H1 (cell line): ENCODE data around the gene PRR5L. TPM values are rescaled to one million over a fixed set of nuclear protein-coding genes. Genes with fewer than 3 reads are reported as not detected.

Source experiments
- CTCF ChIA-PET: fragments of 300-600 bp; sonication (Branson Sonifier 250); formaldehyde crosslinking; loops from one replicate; lab custom pipeline; 2021; ENCODE audit not compliant: partially characterized antibody; lab: Charles Lee
- POLR2A ChIA-PET: fragments of 300-600 bp; sonication (Branson Sonifier 250); formaldehyde crosslinking; loops from one replicate; lab custom pipeline; 2021; ENCODE audit warnings: inconsistent platforms; ENCODE audit not compliant: partially characterized antibody; lab: Charles Lee
- DNase-seq, 2 experiments: peaks; one replicate each; pipeline versions ENCODE4 v3.0.0 to v3.0.0-alpha.2; 2010 to 2022; ENCODE audit warnings: low spot score in 2 of 2, low read depth in 1 of 2, mixed read lengths in 1 of 2
- FAIRE-seq: peaks from 2 replicates; lab custom pipeline; 2011; peaks lifted over from hg19 to GRCh38; lab: Jason Lieb, UNC
- H2AFZ ChIP-seq: 2 replicates; pipeline ENCODE4 v1.8.1; 2012; ENCODE audit warnings: low read length, inconsistent platforms
- H2AK5ac ChIP-seq: 2 replicates; pipeline ENCODE4 v1.6.1; 2013; ENCODE audit warnings: low read depth, low read length
- H2BK120ac ChIP-seq: replicated peaks from 2 replicates; pipeline ENCODE3; 2013; ENCODE audit warnings: low read depth, low read length, inconsistent platforms
- H2BK12ac ChIP-seq: 2 replicates; pipeline ENCODE4 v1.6.1; 2013; ENCODE audit warnings: low read depth, low read length
- H2BK15ac ChIP-seq: 2 replicates; pipeline ENCODE4 v1.6.1; 2013; ENCODE audit warnings: low read length
- H2BK20ac ChIP-seq: 2 replicates; pipeline ENCODE4 v1.6.1; 2013; ENCODE audit warnings: low read length
- H2BK5ac ChIP-seq: 2 replicates; pipeline ENCODE4 v1.6.1; 2013; ENCODE audit warnings: low read depth, low read length
- H3K14ac ChIP-seq: 2 replicates; pipeline ENCODE4 v1.6.1; 2013; ENCODE audit warnings: inconsistent platforms; ENCODE audit not compliant: insufficient read length
- H3K18ac ChIP-seq: 2 replicates; pipeline ENCODE4 v1.6.1; 2013; ENCODE audit warnings: low read length; ENCODE audit errors: extremely low read depth
- H3K23ac ChIP-seq: 2 replicates; pipeline ENCODE4 v1.6.1; 2013; ENCODE audit warnings: inconsistent platforms; ENCODE audit not compliant: insufficient read length
- H3K23me2 ChIP-seq: 2 replicates; pipeline ENCODE4 v1.6.1; 2013; ENCODE audit warnings: low read depth, low read length
- H3K27ac ChIP-seq: 2 replicates; pipeline ENCODE4 v1.6.1; 2011; ENCODE audit warnings: low read depth, low read length, inconsistent platforms
- H3K27me3 ChIP-seq, 4 experiments: replicated peaks in 1 of 4; 1 replicate in 1 of 4; 2 replicates in 3 of 4; pipeline versions ENCODE4 v1.6.1 to v1.8.1; 2011 to 2013; ENCODE audit warnings: low read length in 3 of 4, mild to moderate bottlenecking in 3 of 4, inconsistent platforms in 2 of 4, mixed read lengths in 2 of 4, moderate library complexity in 1 of 4; ENCODE audit not compliant: control insufficient read depth in 3 of 4, insufficient read depth in 3 of 4; ENCODE audit errors: extremely low read depth in 1 of 4
- H3K36me3 ChIP-seq, 4 experiments: 2 replicates each; pipeline versions ENCODE4 v1.6.1 to v1.8.1; 2011 to 2013; ENCODE audit warnings: mild to moderate bottlenecking in 4 of 4, low read length in 3 of 4, moderate library complexity in 2 of 4, control low read depth in 1 of 4, inconsistent platforms in 1 of 4; ENCODE audit not compliant: insufficient read depth in 4 of 4, control insufficient read depth in 2 of 4
- H3K4ac ChIP-seq: replicated peaks from 2 replicates; pipeline ENCODE3; 2013; ENCODE audit warnings: low read length, low read depth, mixed read lengths, inconsistent platforms; ENCODE audit not compliant: insufficient read length
- H3K4me1 ChIP-seq, 4 experiments: replicated peaks in 1 of 4; 1 replicate in 1 of 4; 2 replicates in 3 of 4; pipeline versions ENCODE4 v1.6.1 to v1.8.1; 2011 to 2013; ENCODE audit warnings: low read length in 3 of 4, inconsistent platforms in 2 of 4, mixed read lengths in 1 of 4; ENCODE audit not compliant: insufficient read depth in 4 of 4, control insufficient read depth in 3 of 4
- H3K4me2 ChIP-seq, 2 experiments: 2 replicates each; pipeline versions ENCODE4 v1.6.1 to v1.8.1; 2011 to 2013; ENCODE audit warnings: low read depth in 2 of 2, low read length in 2 of 2, control low read depth in 1 of 2, inconsistent platforms in 1 of 2, mild to moderate bottlenecking in 1 of 2; ENCODE audit not compliant: insufficient read depth in 1 of 2
- H3K4me3 ChIP-seq, 4 experiments: fragments of 200-600, 300-600 bp in 1 of 4; sonication (generic), shearing (Covaris generic), sonication (Bioruptor Twin) in 1 of 4; 2 replicates each; pipeline versions ENCODE4 v1.5.1 to v1.8.1; 2011 to 2016; ENCODE audit warnings: low read length in 4 of 4, low read depth in 3 of 4, control low read depth in 2 of 4, inconsistent platforms in 2 of 4, mild to moderate bottlenecking in 2 of 4, mixed read lengths in 1 of 4, moderate library complexity in 1 of 4; ENCODE audit not compliant: insufficient read depth in 2 of 4; ENCODE audit errors: extremely low read depth in 1 of 4
- H3K56ac ChIP-seq: replicated peaks from 2 replicates; pipeline ENCODE3; 2013; ENCODE audit warnings: low read depth, mild to moderate bottlenecking, mixed read lengths, low read length, inconsistent platforms; ENCODE audit not compliant: insufficient read length
- H3K79me1 ChIP-seq: 2 replicates; pipeline ENCODE4 v1.6.1; 2013; ENCODE audit warnings: low read depth, low read length, control low read depth
- H3K79me2 ChIP-seq, 2 experiments: 2 replicates each; pipeline versions ENCODE4 v1.6.1 to v1.8.1; 2012 to 2013; ENCODE audit warnings: low read length in 2 of 2, mild to moderate bottlenecking in 2 of 2, inconsistent platforms in 1 of 2; ENCODE audit not compliant: insufficient read depth in 2 of 2, control insufficient read depth in 1 of 2
- H3K9ac ChIP-seq, 4 experiments: replicated peaks in 1 of 4; 1 replicate in 1 of 4; 2 replicates in 3 of 4; pipeline versions ENCODE4 v1.6.1 to v1.8.1; 2011 to 2013; ENCODE audit warnings: low read depth in 3 of 4, low read length in 3 of 4, control low read depth in 2 of 4, mild to moderate bottlenecking in 2 of 4, moderate library complexity in 2 of 4, inconsistent platforms in 1 of 4; ENCODE audit errors: extremely low read depth in 1 of 4
- H3K9me3 ChIP-seq, 2 experiments: 2 replicates each; pipeline versions ENCODE4 v1.6.1 to v1.8.1; 2012 to 2013; ENCODE audit warnings: mild to moderate bottlenecking in 2 of 2, moderate library complexity in 2 of 2, control low read depth in 1 of 2, inconsistent platforms in 1 of 2, low read depth in 1 of 2, low read length in 1 of 2, mixed read lengths in 1 of 2; ENCODE audit not compliant: insufficient read depth in 2 of 2
- H4K20me1 ChIP-seq, 2 experiments: replicated peaks in 1 of 2; 2 replicates each; pipeline versions ENCODE3 to v1.8.1; 2011 to 2013; ENCODE audit warnings: inconsistent platforms in 2 of 2, low read length in 2 of 2, mild to moderate bottlenecking in 1 of 2; ENCODE audit not compliant: insufficient read depth in 2 of 2, control insufficient read depth in 1 of 2
- H4K5ac ChIP-seq: 2 replicates; pipeline ENCODE4 v1.6.1; 2013; ENCODE audit warnings: low read length, low read depth, mixed read lengths, inconsistent platforms; ENCODE audit not compliant: insufficient read length
- H4K8ac ChIP-seq: 2 replicates; pipeline ENCODE4 v1.8.0; 2013; ENCODE audit warnings: mild to moderate bottlenecking, moderate library complexity, low read length, inconsistent platforms; ENCODE audit not compliant: insufficient read depth; ENCODE audit errors: extremely low read depth
- H4K91ac ChIP-seq: replicated peaks from 2 replicates; pipeline ENCODE3; 2013; ENCODE audit warnings: low read length, mixed read lengths, inconsistent platforms; ENCODE audit not compliant: insufficient read length
- ATF3 ChIP-seq: IDR thresholded peaks from 2 replicates; pipeline ENCODE4 v1.6.1; 2011; ENCODE audit warnings: low read depth, mild to moderate bottlenecking, low read length; ENCODE audit not compliant: insufficient read depth
- E2F6 ChIP-seq: IDR thresholded peaks from 2 replicates; pipeline ENCODE4 v1.6.1; 2012; ENCODE audit warnings: inconsistent platforms
- EGR1 ChIP-seq: IDR thresholded peaks from 2 replicates; pipeline ENCODE4 v1.6.1; 2011; ENCODE audit warnings: low read depth, low read length, borderline replicate concordance
- POU5F1 ChIP-seq: IDR thresholded peaks from 2 replicates; pipeline ENCODE4 v1.6.1; 2011; ENCODE audit warnings: low read depth, mild to moderate bottlenecking, low read length, moderate library complexity
- SP1 ChIP-seq: IDR thresholded peaks from 2 replicates; pipeline ENCODE4 v1.6.1; 2011; ENCODE audit warnings: low read depth, low read length
- TAF1 ChIP-seq: IDR thresholded peaks from 2 replicates; pipeline ENCODE4 v1.6.1; 2011; ENCODE audit warnings: mild to moderate bottlenecking, low read depth, low read length
- USF2 ChIP-seq: IDR thresholded peaks from 2 replicates; pipeline ENCODE4 v1.6.1; 2011; ENCODE audit warnings: low read length, improper control_type of control experiment
- WGBS, 2 experiments: shearing (Covaris generic) in 1 of 2; methylation state at CpG; one replicate each; pipeline versions ENCODE4 v1.1.6 to v1.1.7; 2013 to 2015; ENCODE audit warnings: low lambda C conversion rate in 2 of 2, mixed read lengths in 2 of 2, inconsistent platforms in 1 of 2, low coverage in 1 of 2, missing lambda C conversion rate in 1 of 2; ENCODE audit not compliant: insufficient replicate concordance in 2 of 2, insufficient coverage in 1 of 2, insufficient read length in 1 of 2; ENCODE audit errors: extremely low coverage in 1 of 2, missing lambda C conversion rate in 1 of 2; 5-methylcytosine and 5-hydroxymethylcytosine counted together
- polyA plus RNA-seq, 7 experiments: library from polyadenylated mRNA; depleted of rRNA in 3 of 7; stranded (reverse) in 5 of 7; unstranded in 2 of 7; fragments of >200 nt in 5 of 7; fragments of 200-250 nt in 2 of 7; gene quantifications; 1 replicate in 5 of 7; 2 replicates in 1 of 7; 4 replicates in 1 of 7; pipeline versions ENCODE4 v1.2.1 to v1.2.3, GENCODE V29; 2011 to 2013; ENCODE audit warnings: missing spikeins in 2 of 7, mixed read lengths in 2 of 7
- total RNA-seq: library from RNA; stranded (reverse); fragmentation: NEBNext Ultra II Directional; extraction: Animal tissue kit (Norgen Biotek cat#: 25700); gene quantifications from 2 replicates; pipeline ENCODE4 v1.2.1, GENCODE V29; 2021
- TF ChIP-seq, protein P1 (sequence below): IDR thresholded peaks from 2 replicates; pipeline ENCODE4 v1.6.1; 2012; ENCODE audit warnings: inconsistent platforms

The PRR5L gene
- total and polyA plus RNA-seq, 2 of the 8 experiments (the other 6 are each of a cell fraction or from before 2014, with no cell fraction given), result 6.6 to 10.1 TPM

- H3K23ac ChIP-seq, result no peak overlapping the region
- H2BK20ac ChIP-seq, result no peak overlapping the region; the same call in 1 of the 2 replicates
- no peak overlapping the region for H3K27ac ChIP-seq
- FAIRE-seq (no peak), DNase-seq (no peak)
- CTCF ChIA-PET, result interaction anchor here (0.6 to 4.6 kb wide), 18 partner anchors 9 to 659 kb away, joined by 3 to 31 read pairs (median 4); no protein-coding TSS in a partner anchor
- no peaks in the 10 kb centered on the region for H3K36me3 ChIP-seq
- H3K4me1 ChIP-seq, result peaks cover 0 to 1% (median 0%) of the 10 kb centered on the region in 4 experiments; a peak in 1 of 7 replicates
- H3K56ac ChIP-seq, result no peak overlapping the region
- H2BK15ac ChIP-seq, result no peak overlapping the region
- no peak overlapping the region for H2AK5ac ChIP-seq
- 87% methylated on average over 9 of the region's 9 CpGs; no CpG with 5 or more reads in 1 of the 2 experiments for WGBS, 2 experiments
- no peak overlapping the region for H4K8ac ChIP-seq
- H4K5ac ChIP-seq, result no peak overlapping the region
- H3K79me2 ChIP-seq, result no peaks in the 10 kb centered on the region
- no peaks in the 10 kb centered on the region for H3K9me3 ChIP-seq
- H4K91ac ChIP-seq, result no peak overlapping the region
- H2AFZ ChIP-seq, result no peak overlapping the region
- peaks cover 0 to 2% (median 0%) of the 10 kb centered on the region in 4 experiments; a peak in 2 of 7 replicates for H3K27me3 ChIP-seq
- H4K20me1 ChIP-seq, result no peaks in the 10 kb centered on the region
- no peak overlapping the region for H3K14ac ChIP-seq
- H3K4me3 ChIP-seq, result no peak overlapping the region
- TF ChIP-seq E2F6 (no peak), SP1 (no peak), POU5F1 (no peak), ATF3 (no peak), USF2 (no peak), TAF1 (no peak), EGR1 (no peak)
- TF ChIP-seq, protein P1, sequence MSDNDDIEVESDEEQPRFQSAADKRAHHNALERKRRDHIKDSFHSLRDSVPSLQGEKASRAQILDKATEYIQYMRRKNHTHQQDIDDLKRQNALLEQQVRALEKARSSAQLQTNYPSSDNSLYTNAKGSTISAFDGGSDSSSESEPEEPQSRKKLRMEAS, result no peak
- H2BK120ac ChIP-seq, result no peak overlapping the region
- H3K4ac ChIP-seq, result no peak overlapping the region
- no peaks in the 10 kb centered on the region for H3K79me1 ChIP-seq
- H3K18ac ChIP-seq, result no peak overlapping the region
- H2BK12ac ChIP-seq, result no peak overlapping the region
- no peak overlapping the region for H3K4me2 ChIP-seq
- POLR2A ChIA-PET, result no interaction called here
- no peak overlapping the region for H2BK5ac ChIP-seq
- H3K23me2 ChIP-seq, result no peaks in the 10 kb centered on the region
- H3K9ac ChIP-seq, result no peak overlapping the region
Observed at GRCh38 chr11:36264011-36264972, 31.8 kb upstream of the PRR5L start.
